HAP-1 (cell line): ENCODE results near the gene NDUFA11.

Experiments
- DNase-seq, 2 experiments: peaks; one replicate each; pipeline ENCODE4 v3.0.0-alpha.2; 2016 to 2020; ENCODE audit warnings: low spot score in 2 of 2
- H3K27me3 ChIP-seq: fragments of 250-450 bp; sonication (Bioruptor Pico); 2 replicates; pipeline ENCODE4 v1.5.1; 2020; ENCODE audit warnings: low read depth, mild to moderate bottlenecking, moderate library complexity
- H3K36me3 ChIP-seq: fragments of 250-450 bp; sonication (Bioruptor Pico); replicated peaks from 2 replicates; pipeline ENCODE4 v1.5.1; 2020; ENCODE audit warnings: mild to moderate bottlenecking
- H3K4me1 ChIP-seq: fragments of 250-450 bp; sonication (Bioruptor Pico); 2 replicates; pipeline ENCODE4 v1.5.1; 2020; ENCODE audit warnings: mild to moderate bottlenecking
- H3K4me3 ChIP-seq: fragments of 250-450 bp; sonication (Bioruptor Pico); 2 replicates; pipeline ENCODE4 v1.5.1; 2020; ENCODE audit warnings: mild to moderate bottlenecking, moderate library complexity
- H3K9me3 ChIP-seq: fragments of 250-450 bp; sonication (Bioruptor Pico); 2 replicates; pipeline ENCODE4 v1.5.1; 2020; ENCODE audit warnings: mild to moderate bottlenecking, moderate library complexity
- in situ Hi-C: fragments of 300-500 bp; cut with MboI; formaldehyde crosslinking; loops from 3 replicates; pipeline ENCODE4 v1.14.3; 2020; ENCODE audit warnings: low sequenced_read_pairs, inconsistent platforms, mixed read lengths

NDUFA11 gene

DNA sequence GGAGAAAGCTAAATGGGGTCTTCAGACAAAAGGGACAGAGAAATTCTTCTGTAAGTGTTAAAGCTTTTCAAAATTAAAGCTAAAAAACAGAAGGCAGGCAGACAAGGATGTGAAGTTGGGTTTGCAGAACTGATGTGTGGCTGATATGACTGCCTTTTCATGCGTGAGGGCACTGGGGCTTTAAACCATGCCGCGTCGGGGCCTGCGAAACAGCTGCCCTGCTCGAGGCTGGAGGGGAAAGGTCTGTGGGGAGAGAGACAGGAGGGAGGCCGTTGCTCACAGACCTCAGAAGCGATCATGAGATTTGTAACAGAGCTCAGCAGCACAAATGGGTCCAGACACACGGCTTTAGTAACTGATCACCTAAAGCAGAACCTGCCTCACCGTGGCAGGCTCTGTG lies 34.0 kb upstream of the NDUFA11 start:
- DNase-seq, result no peak
- peaks cover 42% of the 10 kb centered on the region for H3K36me3 ChIP-seq

GRCh38 chr19:5936292-5936592 lies 32.7 kb upstream of the NDUFA11 start:
- Histone ChIP-seq H3K4me1 (no peaks in the 10 kb centered on the region), H3K4me3 (no peak overlapping the region), H3K36me3 (peaks cover 44% of the 10 kb centered on the region), H3K27me3 (no peaks in the 10 kb centered on the region), H3K9me3 (no peaks in the 10 kb centered on the region)
- in situ Hi-C loops, result no loop called here
- DNase-seq, result no peak

More for the DNA sequence above, 34.0 kb upstream of the NDUFA11 start:
- in situ Hi-C loops, result no loop called here
- Histone ChIP-seq H3K9me3 (no peaks in the 10 kb centered on the region), H3K4me3 (no peak overlapping the region), H3K4me1 (no peaks in the 10 kb centered on the region), H3K27me3 (no peaks in the 10 kb centered on the region)

- Histone ChIP-seq H3K27me3 (no peaks in the 10 kb centered on the region), H3K4me1 (no peaks in the 10 kb centered on the region), H3K36me3 (peaks cover 44% of the 10 kb centered on the region), H3K4me3 (no peak overlapping the region), H3K9me3 (no peaks in the 10 kb centered on the region)
- in situ Hi-C loops, result no loop called here
- DNase-seq, result no peak
Measured at GRCh38 chr19:5935473-5936291, 32.1 kb upstream of the NDUFA11 start.

GRCh38 chr19:5934774-5935472 lies 31.3 kb upstream of the NDUFA11 start:
- Histone ChIP-seq H3K27me3 (no peaks in the 10 kb centered on the region), H3K4me1 (no peaks in the 10 kb centered on the region), H3K4me3 (no peak overlapping the region), H3K9me3 (no peaks in the 10 kb centered on the region), H3K36me3 (peaks cover 45% of the 10 kb centered on the region)
- no peak for DNase-seq
- in situ Hi-C loops, result no loop called here

GRCh38 chr19:5934069-5934401 lies 30.4 kb upstream of the NDUFA11 start:
- no peaks in the 10 kb centered on the region for H3K27me3 ChIP-seq
- no peaks in the 10 kb centered on the region for H3K4me1 ChIP-seq
- in situ Hi-C loops, result no loop called here
- no peak for DNase-seq
- no peaks in the 10 kb centered on the region for H3K9me3 ChIP-seq
- H3K4me3 ChIP-seq, result no peak overlapping the region
- peaks cover 47% of the 10 kb centered on the region for H3K36me3 ChIP-seq

- DNase-seq, result no peak
- H3K27me3 ChIP-seq, result no peaks in the 10 kb centered on the region
- peaks cover 52% of the 10 kb centered on the region for H3K36me3 ChIP-seq
- H3K4me1 ChIP-seq, result no peaks in the 10 kb centered on the region
- no peaks in the 10 kb centered on the region for H3K9me3 ChIP-seq
- H3K4me3 ChIP-seq, result no peak overlapping the region
- in situ Hi-C loops, result no loop called here
Measured at GRCh38 chr19:5933391-5934068, 29.9 kb upstream of the NDUFA11 start.

DNA sequence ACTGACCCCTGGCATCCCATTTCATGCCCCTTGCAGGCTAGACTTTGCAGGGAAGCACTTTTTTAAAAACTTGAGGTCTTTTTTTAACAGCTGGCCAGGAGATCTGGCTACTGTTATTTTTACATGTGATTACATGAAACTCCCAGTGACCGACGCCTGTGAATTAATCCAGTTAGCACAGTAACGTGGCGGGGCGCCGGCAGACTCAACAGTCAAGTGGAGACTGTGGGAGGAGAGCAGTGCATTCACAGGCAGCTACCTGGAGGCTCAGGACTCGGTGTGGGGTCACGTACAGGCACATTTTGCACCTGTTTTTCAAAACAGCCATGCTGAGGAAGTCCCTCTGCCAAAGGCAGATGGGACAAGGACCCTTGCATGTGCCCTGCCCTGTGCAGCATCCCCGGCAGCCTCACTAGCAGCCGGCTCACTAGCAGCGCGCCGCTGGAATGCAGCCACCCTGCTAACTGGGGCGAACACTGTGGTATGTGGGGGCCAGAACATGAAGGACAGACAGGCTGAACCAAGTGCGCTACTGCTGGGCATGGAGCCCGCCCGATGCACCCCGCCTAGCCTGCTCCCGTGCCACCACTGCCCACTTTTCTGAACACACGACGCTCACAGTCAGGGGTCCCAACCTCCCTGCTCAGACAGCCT lies 29.1 kb upstream of the NDUFA11 start:
- Histone ChIP-seq H3K36me3 (peaks cover 56% of the 10 kb centered on the region), H3K9me3 (no peaks in the 10 kb centered on the region), H3K4me1 (no peaks in the 10 kb centered on the region), H3K4me3 (no peak overlapping the region), H3K27me3 (no peaks in the 10 kb centered on the region)
- in situ Hi-C loops, result no loop called here
- DNase-seq, result no peak

DNA sequence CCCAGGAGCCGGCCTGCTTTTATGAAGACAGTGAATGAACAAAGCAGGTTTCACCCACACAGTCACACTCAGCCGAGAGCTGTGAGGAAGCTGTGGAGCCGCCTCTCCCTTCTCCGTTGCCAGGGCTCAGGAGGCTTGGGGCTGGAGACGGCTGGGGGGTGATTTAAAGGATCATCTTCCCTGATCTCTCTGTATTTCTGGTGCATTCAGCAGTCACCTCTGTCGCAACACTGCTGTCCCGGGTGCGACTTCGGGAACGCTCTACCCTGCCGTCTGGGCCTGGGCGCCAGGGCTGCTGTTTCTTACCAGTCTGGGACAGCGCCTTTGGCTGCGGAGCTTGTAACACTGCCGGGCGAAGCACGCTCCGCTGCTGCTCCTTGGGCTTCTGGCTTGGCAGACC lies 28.6 kb upstream of the NDUFA11 start:
- no peak for DNase-seq
- no peaks in the 10 kb centered on the region for H3K4me1 ChIP-seq
- no peak overlapping the region for H3K4me3 ChIP-seq
- H3K27me3 ChIP-seq, result no peaks in the 10 kb centered on the region
- no peaks in the 10 kb centered on the region for H3K9me3 ChIP-seq
- in situ Hi-C loops, result no loop called here
- H3K36me3 ChIP-seq, result peaks cover 57% of the 10 kb centered on the region

- in situ Hi-C loops, result no loop called here
- DNase-seq, result no peak
- Histone ChIP-seq H3K4me3 (no peak overlapping the region), H3K4me1 (no peaks in the 10 kb centered on the region), H3K27me3 (no peaks in the 10 kb centered on the region), H3K9me3 (no peaks in the 10 kb centered on the region), H3K36me3 (peaks cover 62% of the 10 kb centered on the region)
Measured at GRCh38 chr19:5931251-5931650, 27.7 kb upstream of the NDUFA11 start.

DNA sequence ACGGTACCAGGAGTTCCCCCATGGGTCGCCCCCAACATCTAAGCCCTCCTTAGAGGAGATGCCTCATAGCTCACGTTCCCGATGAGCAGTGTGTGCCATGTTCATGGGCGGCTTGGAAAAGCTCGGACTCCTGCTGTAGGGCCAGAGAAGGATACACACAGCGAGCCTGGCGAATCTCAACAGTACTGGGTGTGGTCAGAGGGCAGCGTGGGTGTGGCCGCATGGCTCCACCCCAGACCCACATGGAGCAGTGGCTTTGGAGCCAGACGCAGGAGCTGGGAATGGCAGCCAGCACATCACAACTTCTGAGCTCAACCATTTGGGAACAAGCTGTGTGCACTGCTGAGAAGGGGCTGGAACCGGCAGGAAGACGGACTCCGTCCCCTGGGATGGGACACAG lies 26.0 kb upstream of the NDUFA11 start:
- no peaks in the 10 kb centered on the region for H3K4me1 ChIP-seq
- H3K4me3 ChIP-seq, result no peak overlapping the region
- H3K36me3 ChIP-seq, result peaks cover 76% of the 10 kb centered on the region
- in situ Hi-C loops, result no loop called here
- H3K9me3 ChIP-seq, result no peaks in the 10 kb centered on the region
- no peaks in the 10 kb centered on the region for H3K27me3 ChIP-seq
- DNase-seq, result no peak

GRCh38 chr19:5929179-5929578 lies 25.6 kb upstream of the NDUFA11 start:
- Histone ChIP-seq H3K4me3 (no peak overlapping the region), H3K36me3 (peaks cover 80% of the 10 kb centered on the region), H3K27me3 (no peaks in the 10 kb centered on the region), H3K4me1 (no peaks in the 10 kb centered on the region), H3K9me3 (no peaks in the 10 kb centered on the region)
- DNase-seq, result no peak
- in situ Hi-C loops, result no loop called here

DNA sequence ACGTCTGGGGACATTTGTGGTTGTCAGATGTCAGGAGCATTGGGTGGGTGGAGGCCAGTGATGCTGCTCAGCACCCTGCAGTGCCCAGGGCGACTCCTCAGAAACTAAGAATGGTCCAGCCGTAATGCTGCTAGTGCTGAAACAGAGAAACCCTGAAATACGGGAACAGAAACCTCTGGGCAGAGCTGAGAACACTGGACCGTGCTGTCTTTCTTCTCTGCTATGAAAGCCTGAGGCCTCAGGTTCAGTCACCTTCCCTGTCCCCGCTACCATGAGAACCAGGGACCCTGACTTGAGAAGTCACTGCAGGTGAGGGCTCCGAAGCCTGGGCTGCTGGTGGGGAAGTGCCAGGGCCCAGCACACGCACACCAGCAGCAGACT lies 23.8 kb upstream of the NDUFA11 start:
- in situ Hi-C loops, result no loop called here
- H3K4me1 ChIP-seq, result no peaks in the 10 kb centered on the region
- no peaks in the 10 kb centered on the region for H3K27me3 ChIP-seq
- no peak for DNase-seq
- peaks cover 92% of the 10 kb centered on the region for H3K36me3 ChIP-seq
- no peak overlapping the region for H3K4me3 ChIP-seq
- H3K9me3 ChIP-seq, result no peaks in the 10 kb centered on the region

GRCh38 chr19:5926641-5927440 lies 23.3 kb upstream of the NDUFA11 start:
- in situ Hi-C loops, result no loop called here

More at GRCh38 chr19:5926641-5927440, 23.3 kb upstream of the NDUFA11 start:
- Histone ChIP-seq H3K27me3 (no peaks in the 10 kb centered on the region), H3K4me1 (no peaks in the 10 kb centered on the region), H3K36me3 (peaks cover 94% of the 10 kb centered on the region), H3K4me3 (no peak overlapping the region), H3K9me3 (no peaks in the 10 kb centered on the region)
- no peak for DNase-seq
